Measurements from ENCODE around the gene CAPN8.

CAPN8 gene

DNA sequence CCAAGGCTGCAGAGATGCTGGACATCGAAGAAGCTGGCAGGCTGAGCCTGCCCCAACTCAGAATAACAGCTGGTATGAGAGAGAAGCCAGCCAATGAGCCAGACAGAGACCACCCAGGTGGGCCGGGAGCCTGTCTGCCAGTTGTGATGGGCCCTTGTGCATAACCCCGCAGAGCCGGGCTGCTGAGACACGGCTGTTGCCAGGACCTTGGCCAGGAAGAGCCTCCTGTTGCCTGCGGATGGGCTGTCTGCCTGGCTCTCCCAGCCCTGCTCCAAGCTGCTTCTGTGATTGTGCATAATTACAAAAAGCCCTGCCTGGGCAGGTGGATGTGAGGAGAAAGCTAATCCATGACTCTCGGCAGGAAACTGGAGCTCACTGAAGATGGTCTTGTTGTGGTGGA, 126.5 kb downstream of the CAPN8 start:
- Histone ChIP-seq H3K4me1 (peaks cover 19% of the 10 kb centered on the region), H3K4me2 (no peak overlapping the region), H3K4me3 (no peak overlapping the region), H3K36me3 (no peaks in the 10 kb centered on the region), H3K9ac (no peak overlapping the region), H4K20me1 (no peaks in the 10 kb centered on the region), H3K27ac (no peak overlapping the region), H3K27me3 (no peaks in the 10 kb centered on the region), H3K9me3 (no peaks in the 10 kb centered on the region)
- no peak for TF ChIP-seq Cebpa-rat (IDR thresholded peaks at IDR 0.05)

DNA sequence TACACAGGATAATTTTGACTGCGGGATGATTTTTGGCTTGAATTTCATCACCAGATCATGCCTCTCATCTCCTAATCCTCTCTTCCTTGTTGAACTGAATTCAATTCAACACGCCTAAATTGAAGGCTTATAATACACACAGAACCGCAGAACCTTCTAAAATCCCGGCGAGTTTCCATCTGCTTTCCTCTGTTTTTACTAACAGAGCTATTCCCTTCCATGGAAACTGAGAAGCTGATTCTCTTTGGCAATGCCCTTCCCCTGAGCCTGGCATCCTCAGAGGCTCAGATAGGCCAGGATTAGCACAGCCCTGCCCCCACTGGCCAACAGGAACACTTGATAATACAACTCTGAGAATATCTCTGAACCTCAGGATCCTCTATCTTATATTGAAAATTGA, 130.2 kb downstream of the CAPN8 start:
- Histone ChIP-seq H3K27me3 (no peaks in the 10 kb centered on the region), H3K4me1 (peaks cover 19% of the 10 kb centered on the region), H3K9me3 (no peaks in the 10 kb centered on the region), H3K9ac (no peak overlapping the region), H4K20me1 (no peaks in the 10 kb centered on the region), H3K4me2 (peak overlapping the region; percentile 79), H3K27ac (peak overlapping the region; percentile 13; the same call in 1 of the 2 replicates), H3K4me3 (no peak overlapping the region), H3K36me3 (no peaks in the 10 kb centered on the region)
- no peak for TF ChIP-seq Cebpa-rat (IDR thresholded peaks at IDR 0.05)

DNA sequence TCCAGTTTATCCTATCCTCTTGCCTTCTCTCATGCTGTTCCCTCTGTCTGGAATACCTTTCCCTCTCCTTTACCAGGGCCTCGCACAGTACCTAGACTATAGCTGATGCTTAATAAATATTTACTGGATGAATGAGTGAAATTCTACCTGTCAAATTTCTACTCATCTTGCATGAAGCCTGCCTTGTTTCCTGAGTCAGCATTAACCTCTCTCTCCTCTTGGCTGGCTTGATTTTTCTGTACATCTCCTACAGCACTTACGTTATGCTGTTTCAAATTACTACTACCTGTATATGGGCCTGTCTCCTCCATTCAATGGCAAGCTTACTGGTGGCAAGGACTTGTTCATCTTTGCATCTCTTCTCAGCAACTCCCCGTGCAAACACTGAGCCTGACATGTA, 130.8 kb downstream of the CAPN8 start:
- no peaks in the 10 kb centered on the region for H3K36me3 ChIP-seq
- H4K20me1 ChIP-seq, result no peaks in the 10 kb centered on the region
- no peak overlapping the region for H3K4me3 ChIP-seq
- no peak overlapping the region for H3K27ac ChIP-seq
- H3K9me3 ChIP-seq, result no peaks in the 10 kb centered on the region
- H3K27me3 ChIP-seq, result no peaks in the 10 kb centered on the region
- H3K4me1 ChIP-seq, result peaks cover 19% of the 10 kb centered on the region
- peak overlapping the region; percentile 79; the same call in 1 of the 2 replicates for H3K4me2 ChIP-seq
- no peak for TF ChIP-seq Cebpa-rat (IDR thresholded peaks at IDR 0.05)
- H3K9ac ChIP-seq, result no peak overlapping the region

DNA sequence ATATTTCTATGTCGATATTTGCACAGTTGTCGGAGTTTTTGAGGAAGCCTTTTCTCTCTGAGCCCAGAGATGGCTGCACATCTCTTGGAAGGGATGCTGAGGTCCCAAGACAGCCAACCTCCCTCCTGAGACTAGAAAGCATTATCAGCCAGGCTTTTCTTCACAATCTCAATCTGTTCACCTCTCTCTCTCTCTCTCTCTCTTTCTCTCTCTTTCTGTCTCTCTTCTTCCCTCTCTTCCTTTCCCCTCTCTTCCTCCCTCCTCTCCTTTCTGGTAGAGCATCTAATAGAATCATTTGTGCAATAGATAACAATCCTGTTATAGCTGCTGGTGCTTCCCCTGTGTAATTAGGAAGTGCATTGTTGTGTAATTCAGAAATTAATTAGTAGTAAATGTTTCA, 131.8 kb downstream of the CAPN8 start:
- Histone ChIP-seq H3K9me3 (no peaks in the 10 kb centered on the region), H4K20me1 (no peaks in the 10 kb centered on the region), H3K4me1 (peaks cover 19% of the 10 kb centered on the region), H3K27me3 (no peaks in the 10 kb centered on the region), H3K4me2 (no peak overlapping the region), H3K27ac (no peak overlapping the region), H3K36me3 (no peaks in the 10 kb centered on the region), H3K9ac (no peak overlapping the region), H3K4me3 (no peak overlapping the region)
- TF ChIP-seq Cebpa-rat (IDR thresholded peaks at IDR 0.05), result no peak

DNA sequence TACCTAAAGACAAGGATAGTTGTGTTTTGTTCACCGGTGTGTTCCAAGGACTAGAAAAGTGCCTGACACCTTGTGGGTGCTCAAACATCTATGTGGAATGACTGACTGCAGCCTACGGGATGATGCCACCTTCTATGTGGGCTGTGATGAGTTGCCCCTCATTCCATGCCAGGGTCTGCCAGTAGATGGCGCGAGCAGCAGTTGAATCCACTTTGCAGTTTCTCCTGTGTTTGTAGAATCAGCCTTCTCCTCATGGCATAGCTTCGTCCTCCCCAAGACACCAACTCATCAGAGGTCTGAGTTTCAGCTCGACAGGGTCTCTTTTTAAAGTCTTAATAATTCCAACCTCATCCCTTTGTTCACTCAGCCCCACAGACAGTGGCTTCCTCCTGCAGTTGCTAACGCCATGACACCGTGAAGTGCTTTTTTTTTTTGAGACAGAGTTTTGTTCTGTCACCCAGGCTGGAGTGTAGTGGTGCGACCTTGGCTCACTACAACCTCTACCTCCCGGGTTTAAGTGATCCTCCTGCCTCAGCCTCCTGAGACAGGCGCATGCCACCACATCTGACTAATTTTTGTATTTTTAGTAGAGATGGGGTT, 133.7 kb downstream of the CAPN8 start:
- Histone ChIP-seq H3K4me1 (peaks cover 19% of the 10 kb centered on the region), H3K4me2 (no peak overlapping the region), H4K20me1 (no peaks in the 10 kb centered on the region), H3K27me3 (no peaks in the 10 kb centered on the region), H3K4me3 (no peak overlapping the region), H3K9me3 (peaks cover 6% of the 10 kb centered on the region; the same call in 1 of the 2 replicates), H3K36me3 (no peaks in the 10 kb centered on the region), H3K9ac (no peak overlapping the region), H3K27ac (no peak overlapping the region)
- TF ChIP-seq Cebpa-rat (IDR thresholded peaks at IDR 0.05), result no peak

DNA sequence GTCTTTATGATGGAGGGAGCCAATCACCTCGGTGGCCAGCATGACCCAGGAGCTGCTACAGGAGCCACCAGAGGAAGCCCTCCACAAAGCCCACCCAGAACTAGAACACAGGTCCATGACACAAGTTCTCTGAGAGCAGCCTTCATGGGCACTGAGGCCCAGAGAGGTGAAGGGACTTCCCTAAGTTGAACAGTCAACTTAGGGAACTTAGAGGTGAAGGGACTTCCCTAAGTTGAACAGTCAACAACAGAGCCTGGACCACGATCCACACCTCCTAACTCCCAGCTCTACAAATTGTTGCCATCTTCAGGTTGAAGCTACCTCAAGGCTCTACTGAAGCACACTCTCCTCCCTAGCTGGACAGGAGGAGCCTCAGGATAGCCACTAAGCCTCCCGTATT, 139.5 kb downstream of the CAPN8 start:
- H3K9me3 ChIP-seq, result peaks cover 6% of the 10 kb centered on the region; the same call in 1 of the 2 replicates
- no peaks in the 10 kb centered on the region for H4K20me1 ChIP-seq
- H3K36me3 ChIP-seq, result no peaks in the 10 kb centered on the region
- no peaks in the 10 kb centered on the region for H3K27me3 ChIP-seq
- H3K27ac ChIP-seq, result no peak overlapping the region
- H3K4me1 ChIP-seq, result no peaks in the 10 kb centered on the region
- H3K4me3 ChIP-seq, result no peak overlapping the region
- no peak for TF ChIP-seq Cebpa-rat (IDR thresholded peaks at IDR 0.05)
- no peak overlapping the region for H3K9ac ChIP-seq
- no peak overlapping the region for H3K4me2 ChIP-seq

DNA sequence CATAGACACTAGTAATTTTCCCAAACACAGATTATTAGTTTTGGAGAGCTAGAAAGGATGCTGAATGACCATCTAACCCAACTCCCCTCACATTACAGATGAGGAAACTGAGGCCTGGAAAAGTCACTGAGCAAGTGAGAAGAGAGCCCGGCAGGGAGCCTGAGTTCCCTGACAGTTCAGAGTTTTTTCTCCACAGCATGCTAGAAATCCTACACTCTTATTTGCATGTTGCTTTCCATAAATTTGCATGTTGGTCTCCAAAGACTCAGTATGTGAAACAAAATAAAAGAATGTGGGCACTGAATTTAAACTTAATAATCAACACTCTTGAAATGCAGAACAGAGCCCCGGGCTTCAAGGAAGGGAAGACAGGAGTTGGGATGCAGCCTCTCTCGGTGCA, 140.0 kb downstream of the CAPN8 start:
- Histone ChIP-seq H3K4me3 (no peak overlapping the region), H3K4me1 (no peaks in the 10 kb centered on the region), H3K27ac (no peak overlapping the region), H3K36me3 (no peaks in the 10 kb centered on the region), H3K27me3 (no peaks in the 10 kb centered on the region), H3K9me3 (peaks cover 6% of the 10 kb centered on the region; the same call in 1 of the 2 replicates), H4K20me1 (no peaks in the 10 kb centered on the region), H3K9ac (no peak overlapping the region), H3K4me2 (no peak overlapping the region)
- TF ChIP-seq Cebpa-rat (IDR thresholded peaks at IDR 0.05), result no peak

DNA sequence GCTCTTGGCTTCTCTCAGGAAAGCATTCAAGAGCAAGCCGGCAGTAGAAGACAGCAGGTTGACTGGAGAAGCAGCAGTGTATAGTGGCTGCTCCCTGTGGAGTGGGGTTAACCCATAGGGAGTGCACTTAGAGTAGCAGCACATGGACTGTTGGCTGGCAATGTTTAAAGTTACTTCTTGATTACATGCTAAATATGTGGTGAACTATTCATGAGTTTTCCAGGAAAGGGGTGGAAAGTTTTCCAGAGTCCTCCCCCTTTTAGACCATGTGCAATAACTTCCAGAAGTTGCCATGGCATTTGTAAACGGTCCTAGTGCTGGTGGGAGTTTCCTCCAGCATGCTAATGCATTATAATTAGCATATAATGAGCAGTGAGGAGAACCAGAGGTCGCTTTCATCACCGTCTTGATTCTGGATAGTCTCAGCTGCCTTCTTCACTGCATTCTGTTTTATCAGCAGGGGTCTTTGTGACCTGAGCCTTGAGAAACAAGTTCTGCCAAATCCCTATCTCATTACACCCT, 140.5 kb downstream of the CAPN8 start:
- H3K9ac ChIP-seq, result no peak overlapping the region
- H3K36me3 ChIP-seq, result no peaks in the 10 kb centered on the region
- H3K4me1 ChIP-seq, result no peaks in the 10 kb centered on the region
- H3K4me3 ChIP-seq, result no peak overlapping the region
- H3K27ac ChIP-seq, result no peak overlapping the region
- no peak overlapping the region for H3K4me2 ChIP-seq
- peaks cover 6% of the 10 kb centered on the region; the same call in 1 of the 2 replicates for H3K9me3 ChIP-seq
- no peaks in the 10 kb centered on the region for H3K27me3 ChIP-seq
- no peaks in the 10 kb centered on the region for H4K20me1 ChIP-seq
- TF ChIP-seq Cebpa-rat (IDR thresholded peaks at IDR 0.05), result no peak

DNA sequence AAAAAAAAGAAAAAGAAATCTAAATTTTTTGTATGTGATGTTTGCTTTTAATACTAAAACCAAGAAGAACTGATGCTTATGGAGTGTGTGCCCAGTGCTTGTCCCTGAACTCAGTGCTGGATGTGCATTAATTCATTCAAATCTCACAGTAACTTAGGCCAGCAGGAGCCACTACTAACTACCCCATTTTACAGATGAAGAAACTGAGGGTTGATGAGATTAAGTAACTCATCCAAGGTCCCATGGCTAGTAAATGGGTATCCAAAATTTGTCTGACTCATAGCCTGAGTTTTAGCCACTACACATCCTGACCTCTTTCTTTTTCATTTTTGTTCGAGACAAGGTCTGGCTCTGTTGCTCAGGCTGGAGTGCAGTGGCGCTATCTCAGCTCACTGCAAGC, 144.4 kb downstream of the CAPN8 start:
- no peak overlapping the region for H3K9ac ChIP-seq
- H3K36me3 ChIP-seq, result no peaks in the 10 kb centered on the region
- no peak overlapping the region for H3K4me3 ChIP-seq
- peaks cover 4% of the 10 kb centered on the region; the same call in 1 of the 2 replicates for H3K9me3 ChIP-seq
- no peak overlapping the region for H3K4me2 ChIP-seq
- H3K27ac ChIP-seq, result no peak overlapping the region
- H4K20me1 ChIP-seq, result no peaks in the 10 kb centered on the region
- no peak for TF ChIP-seq Cebpa-rat (IDR thresholded peaks at IDR 0.05)
- H3K27me3 ChIP-seq, result no peaks in the 10 kb centered on the region
- no peaks in the 10 kb centered on the region for H3K4me1 ChIP-seq

DNA sequence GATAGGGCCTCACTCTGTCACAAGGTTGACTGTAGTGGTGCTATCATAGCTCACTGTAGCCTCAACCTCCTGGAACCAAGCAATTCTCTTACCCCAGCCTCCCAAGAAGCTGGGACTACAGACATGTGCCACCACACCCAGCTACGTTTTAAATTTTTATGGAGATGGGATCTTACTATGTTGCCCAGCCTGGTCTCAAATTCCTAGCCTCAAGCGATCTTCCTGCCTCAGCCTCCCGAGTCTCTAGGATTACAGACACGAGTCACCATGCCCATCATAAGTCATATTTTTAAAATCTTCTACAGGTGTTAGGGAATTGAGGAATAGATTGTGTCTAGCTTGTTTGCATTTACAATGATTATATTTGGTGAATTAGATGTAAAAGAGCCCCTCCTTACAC, 145.3 kb downstream of the CAPN8 start:
- no peaks in the 10 kb centered on the region for H3K36me3 ChIP-seq
- H3K27ac ChIP-seq, result no peak overlapping the region
- H3K27me3 ChIP-seq, result no peaks in the 10 kb centered on the region
- no peak overlapping the region for H3K4me2 ChIP-seq
- TF ChIP-seq Cebpa-rat (IDR thresholded peaks at IDR 0.05), result no peak
- no peak overlapping the region for H3K4me3 ChIP-seq
- H4K20me1 ChIP-seq, result no peaks in the 10 kb centered on the region
- H3K4me1 ChIP-seq, result no peaks in the 10 kb centered on the region
- H3K9me3 ChIP-seq, result peaks cover 4% of the 10 kb centered on the region; the same call in 1 of the 2 replicates
- H3K9ac ChIP-seq, result no peak overlapping the region
